Esophagus squamous epithelium (tissue), 5 donors: Measurements from ENCODE around the gene SLC9A9. TPM values are rescaled to one million over a fixed set of nuclear protein-coding genes. Genes with fewer than 3 reads are reported as not detected.

Experiments
- DNase-seq: peaks from one replicate; lab custom pipeline; 2025; lab: John Stamatoyannopoulos, UW
- H3K27ac ChIP-seq, 4 donors: fragments of 200-600 bp; sonication (generic); one replicate each; pipeline ENCODE4 v1.5.1; 2016 to 2019; ENCODE audit warnings: mild to moderate bottlenecking in 1 of 4
- H3K27me3 ChIP-seq, 4 donors: fragments of 200-600 bp; sonication (generic); 1 replicate in 3 of 4; 2 replicates in 1 of 4; pipeline versions ENCODE4 v1.5.1 to v1.6.0; 2017 to 2021; ENCODE audit warnings: antibody characterized with exemption in 1 of 4
- H3K36me3 ChIP-seq, 3 donors: fragments of 200-600 bp; sonication (generic); one replicate each; pipeline ENCODE4 v1.5.1; 2016 to 2019
- H3K4me1 ChIP-seq, 3 donors: fragments of 200-600 bp; sonication (generic); one replicate each; pipeline ENCODE4 v1.5.1; 2017 to 2019
- H3K4me3 ChIP-seq, 4 donors: fragments of 200-600 bp; sonication (generic); 1 replicate in 3 of 4; 2 replicates in 1 of 4; pipeline ENCODE4 v1.5.1; 2016 to 2019; ENCODE audit warnings: mild to moderate bottlenecking in 2 of 4, moderate library complexity in 1 of 4
- H3K9me3 ChIP-seq, 3 donors: fragments of 200-600 bp; sonication (generic); one replicate each; pipeline ENCODE4 v1.5.1; 2016 to 2019
- POLR2A ChIP-seq, 4 donors: fragments of 450-650 bp; IDR thresholded peaks; one replicate each; pipeline ENCODE4 v1.6.1; 2017; ENCODE audit warnings: antibody characterized with exemption in 4 of 4, mild to moderate bottlenecking in 4 of 4, moderate library complexity in 3 of 4
- WGBS, 2 donors: methylation state at CpG; one replicate each; pipeline ENCODE4 v1.1.5; 2018; 5-methylcytosine and 5-hydroxymethylcytosine counted together
- intact Hi-C: fragments of 100-400 bp; cut with DNase I; formaldehyde crosslinking; loops from one replicate; pipeline ENCODE4 v1.15.0; 2022
- total RNA-seq, 4 donors: library from RNA; depleted of rRNA; stranded (reverse); fragments of >200 nt; gene quantifications; one replicate each; pipeline ENCODE4 v1.1.0, GENCODE V29; 2016
- TF ChIP-seq, protein P1 (sequence below), 6 experiments: fragments of 450-650 bp in 4 of 6; fragments of 200-600 bp in 2 of 6; sonication (generic) in 2 of 6; IDR thresholded peaks; one replicate each; pipeline ENCODE4 v1.5.1; 2016 to 2019; ENCODE audit warnings: antibody characterized with exemption in 6 of 6, mild to moderate bottlenecking in 4 of 6, moderate library complexity in 4 of 6
- donor health status: DM: yes; HTN: yes; CAD: no.

Gene SLC9A9
- total RNA-seq, 4 donors from 2014 or later: 11.2 to 22.3 (median 18.9) TPM

DNA sequence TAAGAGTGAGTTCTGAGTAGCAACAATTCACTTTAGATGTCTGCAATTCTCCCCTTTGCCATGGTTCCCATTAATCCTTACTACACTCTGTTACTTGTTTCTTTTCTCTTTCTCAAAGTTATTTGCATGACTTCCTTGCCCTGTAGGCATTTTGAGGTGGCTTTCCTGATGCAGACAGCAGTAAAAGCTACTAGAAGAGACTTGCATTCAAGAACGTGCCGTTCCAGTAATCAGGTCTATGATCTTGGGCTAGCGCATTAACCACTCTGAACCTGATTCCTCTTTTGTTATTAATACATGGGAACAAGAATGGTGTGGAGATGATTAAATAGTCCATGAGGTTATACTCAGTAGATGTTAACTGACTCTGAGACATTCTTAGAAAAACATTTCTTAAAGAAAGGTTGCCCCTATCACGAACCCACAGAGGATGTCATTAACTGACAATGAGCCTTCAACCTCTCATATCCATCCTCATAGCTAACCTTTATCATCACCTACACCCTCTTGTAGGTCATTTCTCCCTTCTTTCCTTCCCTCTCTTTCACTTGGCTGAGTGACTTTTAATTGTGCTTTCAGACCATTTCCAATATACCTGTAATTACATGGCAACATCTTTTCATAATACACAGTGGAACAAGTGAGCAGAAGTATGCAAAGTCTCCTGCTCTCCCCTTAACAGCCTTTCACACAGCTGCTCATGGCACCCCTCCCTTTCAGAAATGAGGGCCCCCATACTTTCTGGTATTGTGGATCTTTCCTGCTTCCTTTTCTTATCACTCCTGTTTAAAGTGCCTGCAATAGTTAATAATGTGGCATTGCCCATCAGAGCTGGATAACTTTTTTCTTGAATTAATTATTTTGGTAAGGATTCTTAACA is 552.8 kb downstream of the SLC9A9 start:
- H3K36me3 ChIP-seq: no peaks in the 10 kb centered on the region
- intact Hi-C loops: no loop called here
- no peak overlapping the region for H3K27ac ChIP-seq
- H3K27me3 ChIP-seq: no peaks in the 10 kb centered on the region
- TF ChIP-seq POLR2A (IDR thresholded peaks at IDR 0.05): no peak
- TF ChIP-seq, protein P1, sequence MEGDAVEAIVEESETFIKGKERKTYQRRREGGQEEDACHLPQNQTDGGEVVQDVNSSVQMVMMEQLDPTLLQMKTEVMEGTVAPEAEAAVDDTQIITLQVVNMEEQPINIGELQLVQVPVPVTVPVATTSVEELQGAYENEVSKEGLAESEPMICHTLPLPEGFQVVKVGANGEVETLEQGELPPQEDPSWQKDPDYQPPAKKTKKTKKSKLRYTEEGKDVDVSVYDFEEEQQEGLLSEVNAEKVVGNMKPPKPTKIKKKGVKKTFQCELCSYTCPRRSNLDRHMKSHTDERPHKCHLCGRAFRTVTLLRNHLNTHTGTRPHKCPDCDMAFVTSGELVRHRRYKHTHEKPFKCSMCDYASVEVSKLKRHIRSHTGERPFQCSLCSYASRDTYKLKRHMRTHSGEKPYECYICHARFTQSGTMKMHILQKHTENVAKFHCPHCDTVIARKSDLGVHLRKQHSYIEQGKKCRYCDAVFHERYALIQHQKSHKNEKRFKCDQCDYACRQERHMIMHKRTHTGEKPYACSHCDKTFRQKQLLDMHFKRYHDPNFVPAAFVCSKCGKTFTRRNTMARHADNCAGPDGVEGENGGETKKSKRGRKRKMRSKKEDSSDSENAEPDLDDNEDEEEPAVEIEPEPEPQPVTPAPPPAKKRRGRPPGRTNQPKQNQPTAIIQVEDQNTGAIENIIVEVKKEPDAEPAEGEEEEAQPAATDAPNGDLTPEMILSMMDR (IDR thresholded peaks at IDR 0.05): no peak
- no peak for DNase-seq
- peaks cover 0 to 19% (median 0%) of the 10 kb centered on the region in 3 donors for H3K4me1 ChIP-seq
- no peaks in the 10 kb centered on the region for H3K9me3 ChIP-seq
- 49 to 58% methylated on average over 4 of the region's 4 CpGs for WGBS, 2 donors
- no peak overlapping the region for H3K4me3 ChIP-seq

DNA sequence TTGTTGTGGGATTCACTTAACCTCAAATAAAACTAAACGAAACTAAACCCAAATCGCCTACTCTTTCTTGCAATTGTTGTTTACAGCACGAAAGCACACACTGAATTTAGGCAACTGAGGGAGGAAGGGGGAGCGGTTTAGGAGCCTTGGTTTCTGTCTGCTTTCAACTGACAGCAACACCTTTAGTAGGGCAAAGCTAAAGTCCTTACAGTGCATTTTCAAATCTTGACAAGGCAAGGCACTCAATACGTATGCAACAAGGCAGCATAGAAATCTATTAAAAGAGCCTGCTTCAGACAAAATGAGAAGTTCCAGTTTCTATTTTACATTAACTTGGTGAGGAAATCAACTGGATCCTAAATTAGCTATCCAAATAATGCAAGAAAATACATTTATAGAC is 554.1 kb downstream of the SLC9A9 start:
- Histone ChIP-seq H3K9me3 (no peaks in the 10 kb centered on the region), H3K27ac (no peak overlapping the region), H3K27me3 (no peaks in the 10 kb centered on the region), H3K36me3 (no peaks in the 10 kb centered on the region), H3K4me1 (peaks cover 0 to 19% (median 0%) of the 10 kb centered on the region in 3 donors), H3K4me3 (no peak overlapping the region)
- DNase-seq: no peak
- WGBS, 2 donors: 83 to 85% methylated on average over 5 of the region's 5 CpGs
- intact Hi-C loops: no loop called here
- TF ChIP-seq, protein P1 (IDR thresholded peaks at IDR 0.05): no peak
- no peak for TF ChIP-seq POLR2A (IDR thresholded peaks at IDR 0.05)

DNA sequence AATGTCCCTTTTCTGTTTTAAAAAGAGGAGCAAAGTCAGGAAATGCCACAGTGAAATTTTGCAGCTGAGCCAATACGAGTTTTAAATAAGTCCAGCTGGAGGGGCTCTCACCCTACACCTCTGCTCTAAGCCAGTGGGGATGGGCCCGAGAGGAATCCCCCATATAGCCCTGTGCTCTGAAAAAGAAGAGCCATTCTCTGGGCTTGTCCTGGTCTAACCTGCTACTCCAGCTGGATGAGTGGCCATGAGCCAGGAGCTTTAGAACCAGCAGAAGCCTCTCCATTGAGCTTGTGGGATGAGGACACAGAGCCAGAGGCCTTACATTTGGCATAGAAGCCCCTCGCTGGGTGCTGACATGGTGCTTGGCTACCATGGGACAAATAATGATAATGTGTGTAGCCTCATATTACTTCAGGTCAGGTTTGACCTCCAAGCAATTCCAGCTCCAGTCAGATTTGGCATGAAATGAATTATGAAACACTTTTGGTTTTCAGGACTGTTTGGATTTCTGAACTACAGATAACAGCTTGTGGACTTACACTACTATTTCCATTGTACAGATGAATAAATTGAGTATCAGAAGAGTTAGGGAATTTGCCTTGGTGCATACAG is 556.3 kb downstream of the SLC9A9 start:
- H3K9me3 ChIP-seq: no peaks in the 10 kb centered on the region
- 56 to 77% methylated on average over 2 to 3 of the region's 3 CpGs for WGBS, 2 donors
- no peak overlapping the region for H3K27ac ChIP-seq
- H3K36me3 ChIP-seq: no peaks in the 10 kb centered on the region
- H3K4me1 ChIP-seq: peaks cover 0 to 19% (median 0%) of the 10 kb centered on the region in 3 donors
- no peaks in the 10 kb centered on the region for H3K27me3 ChIP-seq
- no peak for DNase-seq
- no peak for TF ChIP-seq POLR2A (IDR thresholded peaks at IDR 0.05)
- TF ChIP-seq, protein P1 (IDR thresholded peaks at IDR 0.05): no peak
- intact Hi-C loops: no loop called here
- no peak overlapping the region for H3K4me3 ChIP-seq

DNA sequence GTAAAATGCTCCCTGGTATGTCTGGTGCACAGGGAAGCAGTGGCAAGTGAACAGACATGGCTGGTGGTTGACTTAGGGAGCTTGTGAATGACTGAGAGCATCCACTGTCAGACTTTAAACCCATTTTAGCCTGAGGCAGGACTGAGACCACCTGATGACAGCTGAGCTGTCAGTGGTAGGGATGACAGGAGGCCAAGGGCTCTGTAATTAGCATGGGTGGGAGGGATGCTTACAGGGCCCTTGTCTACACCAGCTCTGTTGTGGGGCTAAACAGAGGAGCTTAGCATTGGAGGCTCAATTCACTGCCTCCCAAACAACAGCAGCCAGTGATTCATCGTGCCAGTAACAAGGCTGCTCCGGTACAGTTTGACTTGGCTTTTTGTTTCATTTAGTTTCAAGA is 559.3 kb downstream of the SLC9A9 start:
- Histone ChIP-seq H3K4me3 (no peak overlapping the region), H3K27ac (no peak overlapping the region), H3K9me3 (no peaks in the 10 kb centered on the region), H3K4me1 (peaks cover 0 to 8% (median 0%) of the 10 kb centered on the region in 3 donors), H3K36me3 (no peaks in the 10 kb centered on the region), H3K27me3 (no peaks in the 10 kb centered on the region)
- intact Hi-C loops: no loop called here
- DNase-seq: no peak
- TF ChIP-seq POLR2A (IDR thresholded peaks at IDR 0.05): no peak
- TF ChIP-seq, protein P1 (IDR thresholded peaks at IDR 0.05): no peak
- 59 to 71% methylated on average over 2 of the region's 2 CpGs for WGBS, 2 donors

DNA sequence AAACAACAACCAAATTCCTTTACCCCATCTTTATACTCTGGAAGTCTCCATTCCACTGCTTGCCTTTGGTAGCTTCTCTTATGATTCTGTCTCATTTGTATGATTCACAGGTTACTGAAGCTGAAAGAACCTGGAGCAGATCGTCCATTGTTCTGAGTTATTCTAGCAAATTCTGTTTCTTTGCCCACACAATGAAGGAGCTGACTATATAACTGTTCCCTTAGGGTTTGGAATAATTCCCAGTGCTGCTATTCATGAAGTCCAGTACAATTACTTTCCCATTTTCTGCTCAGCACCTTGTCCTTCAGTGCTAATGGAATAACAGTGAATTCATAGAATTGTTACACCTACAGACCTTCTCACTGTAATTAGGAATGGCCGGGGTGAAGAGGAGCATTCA is 560.9 kb downstream of the SLC9A9 start:
- H3K9me3 ChIP-seq: no peaks in the 10 kb centered on the region
- peaks cover 0 to 8% (median 0%) of the 10 kb centered on the region in 3 donors for H3K4me1 ChIP-seq
- no peak overlapping the region for H3K27ac ChIP-seq
- H3K4me3 ChIP-seq: no peak overlapping the region
- intact Hi-C loops: no loop called here
- no peak for DNase-seq
- TF ChIP-seq POLR2A (IDR thresholded peaks at IDR 0.05): no peak
- TF ChIP-seq, protein P1 (IDR thresholded peaks at IDR 0.05): no peak
- WGBS, 2 donors: 29 to 36% methylated on average over 2 of the region's 2 CpGs
- H3K36me3 ChIP-seq: no peaks in the 10 kb centered on the region
- no peaks in the 10 kb centered on the region for H3K27me3 ChIP-seq
